Inflammatory macrophage (primary cell): Measurements from ENCODE around the gene TBCCD1.
"Not testable (repeated sequence)": the region's sequence is repeated elsewhere in the genome, so short reads cannot be mapped to it uniquely, and the experiment has no call there.

ENCODE experiments used
- DNase-seq, 2 donors: peaks; one replicate each; pipeline ENCODE4 v3.0.0-alpha.2; 2020 to 2022

Gene TBCCD1

DNA sequence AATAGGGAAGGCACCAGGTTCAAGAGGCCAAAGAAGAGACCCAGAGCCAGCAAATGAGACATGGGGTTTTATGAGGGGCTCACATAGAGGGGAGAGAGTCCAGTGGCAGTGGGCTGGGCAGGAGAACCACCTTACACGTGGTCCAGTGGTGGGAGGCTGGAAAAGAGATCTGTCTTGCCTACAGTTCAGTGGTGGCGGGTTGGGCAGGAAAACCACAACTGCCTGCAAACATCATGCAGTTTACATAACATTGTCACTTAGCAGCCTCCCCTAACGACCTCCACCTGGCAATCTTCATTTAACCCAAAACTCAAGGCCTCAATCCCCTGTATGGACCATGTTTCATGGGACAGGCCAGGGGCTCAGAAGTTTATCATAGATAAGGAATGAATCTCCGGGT, 52.0 kb downstream of the TBCCD1 start:
- DNase-seq, result no peak

GRCh38 chr3:186514296-186515002, 52.7 kb downstream of the TBCCD1 start:
- peak in 1 of 2 donors; percentile 11 for DNase-seq

DNA sequence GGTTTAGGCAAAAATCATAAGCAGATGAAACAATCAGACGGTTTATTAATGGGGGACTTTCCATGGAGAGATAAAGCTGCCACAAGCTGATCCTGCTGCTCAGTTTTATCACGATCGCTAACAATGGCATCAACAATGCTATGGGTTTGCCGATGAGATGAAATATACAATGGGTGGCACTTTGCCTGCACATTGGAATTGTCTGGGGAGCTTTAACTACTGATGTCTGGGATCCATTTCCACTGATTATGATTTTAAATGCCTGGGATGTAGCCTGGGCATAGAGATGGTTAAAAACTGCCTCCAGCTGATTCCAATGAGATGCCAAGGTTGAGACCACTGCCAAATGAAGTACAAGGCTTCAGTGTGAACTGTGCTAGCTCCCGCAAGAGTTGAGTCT, 53.8 kb downstream of the TBCCD1 start:
- DNase-seq, result no peak

DNA sequence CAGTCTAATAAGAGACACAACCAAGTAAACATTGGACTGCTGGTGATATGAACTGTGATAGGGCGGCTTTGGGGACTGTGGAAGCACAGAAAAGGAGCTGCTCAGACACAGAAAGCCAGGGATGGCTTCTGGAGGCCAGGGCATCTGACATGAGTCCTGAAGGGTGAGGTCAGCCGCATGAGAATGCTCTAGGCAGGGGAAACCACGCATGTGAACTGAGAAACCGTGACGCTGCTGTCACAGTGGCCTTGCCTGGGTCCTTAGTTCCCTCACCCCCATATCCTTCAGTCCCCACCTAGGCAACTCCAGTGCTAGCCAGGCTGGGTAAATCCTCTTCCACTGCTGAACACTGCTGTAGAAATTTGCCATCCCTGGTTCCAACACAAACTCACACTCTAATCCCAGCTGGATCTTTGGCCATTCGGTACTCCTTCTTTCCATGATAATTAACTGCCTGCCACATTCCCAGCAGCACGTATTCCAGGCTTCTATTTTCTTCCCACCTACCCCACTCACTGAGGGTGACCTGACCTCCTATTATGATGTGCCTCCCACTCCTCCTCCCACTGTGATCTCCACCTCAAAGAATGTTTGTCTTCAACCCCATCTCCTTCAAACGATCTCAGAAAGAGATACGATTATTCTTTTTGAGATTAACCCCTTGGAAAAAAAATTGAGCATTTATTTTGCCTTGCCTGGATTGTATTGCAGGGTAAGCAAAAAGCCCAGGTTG, 54.4 kb downstream of the TBCCD1 start:
- DNase-seq, result no peak

- DNase-seq, result no peak
Measured at GRCh38 chr3:186511702-186512101, 55.4 kb downstream of the TBCCD1 start.

DNA sequence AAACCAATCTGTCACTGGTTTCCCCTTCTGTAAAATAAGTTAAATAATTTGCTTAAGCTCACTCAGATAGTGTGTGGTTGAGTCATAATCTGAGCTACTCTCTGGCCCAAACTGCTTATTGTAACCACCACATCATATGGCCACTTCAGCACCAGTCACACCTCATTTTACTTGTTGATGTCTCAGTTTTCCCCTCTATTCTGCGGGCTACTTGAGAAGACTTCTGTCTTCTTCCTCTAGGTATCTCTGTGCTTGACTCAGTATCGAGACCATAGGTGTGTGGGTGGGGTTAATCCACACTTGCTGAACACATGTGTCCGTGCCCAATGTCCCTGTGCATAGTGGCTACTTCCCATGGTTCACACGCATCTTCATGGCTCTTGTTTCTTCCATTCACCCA, 55.9 kb downstream of the TBCCD1 start:
- DNase-seq, result no peak

GRCh38 chr3:186510374-186511079, 56.6 kb downstream of the TBCCD1 start:
- DNase-seq, result no peak

- DNase-seq, result no peak
Measured at GRCh38 chr3:186509423-186509822, 57.7 kb downstream of the TBCCD1 start.

- no peak for DNase-seq
Measured at GRCh38 chr3:186506857-186507256, 60.3 kb downstream of the TBCCD1 start.

DNA sequence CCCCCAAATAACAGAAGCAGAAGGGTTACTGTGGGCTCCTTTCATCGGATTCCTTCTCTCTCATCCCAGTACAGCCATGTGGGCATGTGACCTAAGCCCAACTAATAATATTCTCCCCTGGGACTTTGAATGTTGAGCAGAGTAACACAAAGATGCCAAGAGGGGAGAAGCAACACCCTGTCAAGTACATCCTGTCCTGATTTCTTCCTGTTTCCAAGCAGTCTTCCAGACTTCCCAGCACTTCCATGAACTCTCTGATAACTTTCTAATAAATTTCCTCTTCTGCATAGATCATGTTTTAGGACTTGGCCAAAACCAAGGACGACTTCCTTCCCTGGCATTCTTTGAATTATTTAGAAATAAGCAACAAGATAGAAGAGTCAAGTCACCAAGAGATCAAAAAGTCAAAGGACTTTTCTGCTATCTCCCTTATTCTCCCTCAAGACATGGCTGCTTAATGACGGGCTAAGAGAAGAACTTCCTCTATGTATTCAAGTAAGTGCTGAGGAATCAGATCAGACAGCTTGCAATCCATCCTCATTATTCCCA, 60.9 kb downstream of the TBCCD1 start:
- no peak for DNase-seq

DNA sequence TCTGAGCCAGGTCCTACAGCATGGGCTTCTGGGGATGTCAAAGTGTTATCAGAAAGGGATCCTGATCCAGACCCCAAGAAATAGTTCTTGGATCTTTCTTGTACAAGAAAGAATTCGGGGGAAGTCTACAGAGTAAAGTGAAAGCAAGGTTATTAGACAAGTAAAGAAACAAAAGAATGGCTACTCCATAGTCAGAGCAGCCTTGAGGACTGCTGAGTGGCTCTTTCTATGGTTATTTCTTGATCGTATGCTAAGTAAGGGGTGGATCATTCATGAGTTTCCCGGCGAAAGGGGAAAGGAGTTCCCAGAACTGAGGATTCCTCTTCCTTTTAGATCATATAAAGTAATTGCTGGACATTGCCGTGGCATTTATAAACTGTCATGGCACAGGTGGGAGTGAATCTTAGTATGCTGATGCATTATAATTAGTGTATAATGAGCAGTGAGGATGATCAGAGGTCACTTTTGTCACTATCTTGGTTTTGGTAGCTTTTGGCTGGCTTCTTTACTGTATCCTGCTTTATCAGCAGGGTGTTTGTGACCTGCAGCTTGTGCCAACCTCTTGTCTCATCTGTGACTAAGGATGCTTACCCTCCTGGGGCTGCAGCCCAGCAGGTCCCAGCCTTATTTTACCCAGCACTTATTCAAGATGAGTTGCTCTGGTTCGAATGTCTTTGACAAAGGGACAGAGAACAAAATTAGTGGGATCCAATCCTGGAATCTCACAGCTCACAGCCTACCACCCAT, 64.0 kb downstream of the TBCCD1 start:
- DNase-seq, result no peak

- no peak for DNase-seq
Measured at GRCh38 chr3:186502138-186502948, 64.8 kb downstream of the TBCCD1 start.

GRCh38 chr3:186499949-186500348, 67.2 kb downstream of the TBCCD1 start:
- DNase-seq, result not testable (repeated sequence)

DNA sequence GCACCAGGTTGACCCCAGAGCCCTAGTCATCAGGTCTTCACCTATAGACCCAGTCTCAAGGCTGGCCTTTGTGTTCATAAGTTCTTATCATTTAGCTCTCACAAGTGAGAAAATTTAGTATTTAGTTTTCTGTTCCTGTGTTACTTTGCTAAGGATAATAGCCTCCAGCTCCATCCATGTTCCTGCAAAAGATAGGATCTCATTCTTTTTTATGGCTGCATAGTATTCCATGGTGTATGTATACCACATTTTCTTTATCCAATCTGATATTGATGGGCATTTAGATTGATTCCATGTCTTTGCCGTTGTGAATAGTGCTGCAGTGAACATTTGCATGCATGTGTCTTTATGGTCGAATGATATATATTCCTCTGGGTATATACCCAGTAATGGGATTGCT, 69.1 kb downstream of the TBCCD1 start:
- not testable (repeated sequence) for DNase-seq

DNA sequence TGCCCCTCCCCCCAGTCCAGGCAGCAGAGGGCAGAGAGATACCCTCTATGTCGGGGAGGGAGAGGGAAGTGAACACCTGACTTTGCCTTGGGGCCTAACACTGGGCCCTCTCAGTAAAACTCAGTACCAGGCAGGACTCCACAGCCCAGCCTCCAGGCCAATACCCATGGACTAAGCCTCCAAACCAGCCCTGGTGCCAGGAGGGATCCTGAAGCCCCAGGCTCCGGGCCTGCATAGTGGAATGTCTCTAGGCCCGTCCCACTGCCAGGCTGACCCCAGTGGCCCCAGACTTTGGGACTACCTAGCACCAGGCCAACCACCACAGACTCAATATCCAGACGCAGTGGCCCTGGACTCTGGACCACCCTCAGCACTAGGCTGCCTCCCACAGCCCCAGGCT, 69.5 kb downstream of the TBCCD1 start:
- no peak for DNase-seq

DNA sequence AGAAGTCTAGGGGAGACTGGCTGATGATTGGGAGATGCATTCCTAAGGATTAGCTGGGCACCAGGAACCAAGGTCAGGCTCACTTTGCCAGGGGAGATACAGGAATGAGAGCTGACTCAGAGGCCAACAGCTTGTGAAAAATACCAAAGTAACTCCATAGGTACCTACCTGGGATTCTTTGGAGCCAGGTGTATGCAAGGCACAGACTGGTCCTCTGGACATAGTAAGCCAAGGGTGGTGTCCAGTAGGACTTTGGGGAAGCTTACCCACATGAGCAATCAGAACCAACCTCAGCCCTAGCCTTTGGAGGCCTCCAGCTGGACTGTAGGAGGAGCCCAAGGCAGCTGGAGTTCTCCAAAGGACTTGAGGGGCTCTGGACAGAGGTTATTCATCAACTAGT, 70.5 kb downstream of the TBCCD1 start:
- no peak for DNase-seq
